Endothelial cell of umbilical vein (primary cell): Measurements from ENCODE around the gene MAP6. TPM values are rescaled to one million over a fixed set of nuclear protein-coding genes. Genes with fewer than 3 reads are reported as not detected.

ENCODE experiments used
- BruUV-seq: library from RNA; stranded (reverse); fragments of 400-500 nt; replicated peaks from 2 replicates; lab custom pipeline; 2021; lab: Mats Ljungman, UMichigan
- CTCF ChIA-PET: fragments of 300-600, 350-600 bp; sonication (Branson Sonifier 250); formaldehyde crosslinking; loops from one replicate; lab custom pipeline; 2021; ENCODE audit warnings: antibody characterized with exemption, inconsistent platforms; lab: Charles Lee
- POLR2A ChIA-PET: fragments of 300-600, 350-600 bp; sonication (Branson Sonifier 250); formaldehyde crosslinking; loops from one replicate; lab custom pipeline; 2021; ENCODE audit warnings: antibody characterized with exemption, inconsistent platforms; lab: Charles Lee
- DNase-seq: peaks from one replicate; pipeline ENCODE4 v3.0.0-alpha.2; 2011; ENCODE audit warnings: low read depth, low spot score
- FAIRE-seq: peaks from 2 replicates; lab custom pipeline; 2011; peaks lifted over from hg19 to GRCh38; lab: Jason Lieb, UNC
- H2AFZ ChIP-seq: 2 replicates; pipeline ENCODE4 v1.6.0; 2012; ENCODE audit warnings: low read depth, low read length, control low read depth, inconsistent platforms
- H3K27ac ChIP-seq: 2 replicates; pipeline ENCODE4 v1.5.1; 2011; ENCODE audit warnings: low read depth, mild to moderate bottlenecking, control low read depth, low read length, moderate library complexity; ENCODE audit not compliant: insufficient read depth
- H3K27me3 ChIP-seq, 2 experiments: 2 replicates each; pipeline versions ENCODE4 v1.6.0 to v1.6.1; 2011; ENCODE audit warnings: low read length in 2 of 2, mixed read lengths in 1 of 2; ENCODE audit not compliant: control insufficient read depth in 2 of 2, insufficient read depth in 2 of 2
- H3K36me3 ChIP-seq, 2 experiments: 2 replicates in 1 of 2; 3 replicates in 1 of 2; pipeline ENCODE4 v1.5.1; 2011; ENCODE audit warnings: low read length in 2 of 2, mild to moderate bottlenecking in 1 of 2, moderate library complexity in 1 of 2; ENCODE audit not compliant: control insufficient read depth in 2 of 2, insufficient read depth in 2 of 2; ENCODE audit errors: extremely low read depth in 1 of 2
- H3K4me1 ChIP-seq: 3 replicates; pipeline ENCODE4 v1.5.1; 2011; ENCODE audit warnings: mild to moderate bottlenecking, low read length; ENCODE audit not compliant: control insufficient read depth, insufficient read depth; ENCODE audit errors: extremely low read depth
- H3K4me2 ChIP-seq: 2 replicates; pipeline ENCODE4 v1.6.1; 2011; ENCODE audit warnings: low read length, control low read depth, mixed read lengths; ENCODE audit not compliant: insufficient read depth
- H3K4me3 ChIP-seq, 3 experiments: fragments of 200-600 bp in 1 of 3; sonication (generic), shearing (Covaris generic) in 1 of 3; replicated peaks in 1 of 3; 2 replicates each; pipeline ENCODE4 v1.5.1; 2011 to 2016; ENCODE audit warnings: control low read depth in 3 of 3, low read length in 3 of 3, mild to moderate bottlenecking in 2 of 3, inconsistent platforms in 1 of 3, low read depth in 1 of 3, moderate library complexity in 1 of 3; ENCODE audit not compliant: insufficient read depth in 1 of 3
- H3K79me2 ChIP-seq: 2 replicates; pipeline ENCODE4 v1.6.0; 2012; ENCODE audit warnings: low read length, inconsistent platforms; ENCODE audit not compliant: control insufficient read depth, insufficient read depth
- H3K9ac ChIP-seq: replicated peaks from 2 replicates; pipeline ENCODE3; 2011; ENCODE audit warnings: low read length, control low read depth; ENCODE audit not compliant: insufficient read depth; ENCODE audit errors: extremely low read depth
- H3K9me1 ChIP-seq: replicated peaks from 3 replicates; pipeline ENCODE4 v1.6.0; 2011; ENCODE audit warnings: mild to moderate bottlenecking, low read length; ENCODE audit not compliant: control insufficient read depth, insufficient read depth; ENCODE audit errors: extremely low read depth
- H3K9me3 ChIP-seq: replicated peaks from 2 replicates; pipeline ENCODE4 v1.5.1; 2012; ENCODE audit warnings: low read length, inconsistent platforms; ENCODE audit not compliant: control insufficient read depth, insufficient read depth
- H4K20me1 ChIP-seq: replicated peaks from 2 replicates; pipeline ENCODE3; 2011; ENCODE audit warnings: mild to moderate bottlenecking, low read length; ENCODE audit not compliant: control insufficient read depth, insufficient read depth; ENCODE audit errors: extremely low read depth
- CTCF ChIP-seq, 2 donors: IDR thresholded peaks; 1 replicate in 1 of 2; 2 replicates in 1 of 2; pipeline ENCODE4 v1.5.1; 2011; ENCODE audit warnings: low read length in 2 of 2, mild to moderate bottlenecking in 2 of 2, moderate library complexity in 2 of 2, control low read depth in 1 of 2, inconsistent platforms in 1 of 2, low read depth in 1 of 2; ENCODE audit not compliant: insufficient read depth in 1 of 2; ENCODE audit errors: extremely low read depth in 1 of 2
- EZH2 ChIP-seq: IDR thresholded peaks from 2 replicates; pipeline ENCODE4 v1.6.1; 2012; ENCODE audit warnings: borderline replicate concordance, low read depth, mild to moderate bottlenecking, moderate library complexity, low read length, inconsistent platforms; ENCODE audit not compliant: severe bottlenecking
- FOS ChIP-seq: IDR thresholded peaks from 2 replicates; pipeline ENCODE4 v1.6.1; 2011; ENCODE audit warnings: mild to moderate bottlenecking, low read length, moderate library complexity, borderline replicate concordance; ENCODE audit not compliant: insufficient read depth
- GATA2 ChIP-seq: IDR thresholded peaks from 2 replicates; pipeline ENCODE4 v1.7.0; 2011; ENCODE audit warnings: low read depth, mild to moderate bottlenecking, moderate library complexity, mixed read lengths, low read length; ENCODE audit not compliant: insufficient read length, insufficient read depth
- JUN ChIP-seq: IDR thresholded peaks from 2 replicates; pipeline ENCODE4 v1.6.1; 2011; ENCODE audit warnings: borderline replicate concordance, low read depth; ENCODE audit not compliant: insufficient read length, insufficient read depth
- MAX ChIP-seq: IDR thresholded peaks from 2 replicates; pipeline ENCODE4 v1.6.1; 2011; ENCODE audit not compliant: insufficient read depth, insufficient read length
- MYC ChIP-seq: IDR thresholded peaks from one replicate; pipeline ENCODE4 v1.6.1; 2011; ENCODE audit warnings: mild to moderate bottlenecking, low read depth, low read length
- POLR2A ChIP-seq: IDR thresholded peaks from 2 replicates; pipeline ENCODE4 v1.6.1; 2012; ENCODE audit warnings: low read depth, mild to moderate bottlenecking, control low read depth, low read length
- POLR2AphosphoS5 ChIP-seq: IDR thresholded peaks from 2 replicates; pipeline ENCODE4 v1.6.1; 2012; ENCODE audit warnings: low read depth, mild to moderate bottlenecking, control low read depth, low read length, moderate library complexity; ENCODE audit not compliant: insufficient read depth
- dilution Hi-C: fragments of 300-500 bp; cut with MboI; formaldehyde crosslinking; loops from one replicate; pipeline ENCODE4 v1.15.0; 2019; ENCODE audit warnings: low sequenced_read_pairs; ENCODE audit not compliant: extremely low pct_ligation_motif_present
- intact Hi-C: fragments of 100-400 bp; cut with micrococcal nuclease; formaldehyde crosslinking; loops from one replicate; pipeline ENCODE4 v1.10.0; 2022
- polyA plus RNA-seq, 4 experiments: library from polyadenylated mRNA; depleted of rRNA in 3 of 4; stranded (reverse) in 3 of 4; unstranded in 1 of 4; fragments of >200 nt; gene quantifications; 2 replicates each; pipeline versions ENCODE4 v1.2.1 to v1.2.3, GENCODE V29; 2011 to 2012; ENCODE audit warnings: missing spikeins in 1 of 4
- total RNA-seq: library from RNA; stranded (reverse); gene quantifications from 2 replicates; pipeline ENCODE4 v1.2.3, GENCODE V29; 2021

MAP6 gene
- total and polyA plus RNA-seq, 2 donors (not counting 3 experiments of a cell fraction or from before 2014, with no cell fraction given): 0.12 TPM; not detected in 1

- Histone ChIP-seq H3K9me3 (no peaks in the 10 kb centered on the region), H3K79me2 (no peaks in the 10 kb centered on the region), H3K36me3 (no peaks in the 10 kb centered on the region), H3K27ac (no peak overlapping the region), H3K9ac (no peak overlapping the region), H2AFZ (no peak overlapping the region), H4K20me1 (no peaks in the 10 kb centered on the region), H3K4me1 (no peaks in the 10 kb centered on the region), H3K9me1 (no peaks in the 10 kb centered on the region), H3K4me3 (no peak overlapping the region), H3K27me3 (peaks cover 7 to 8% of the 10 kb centered on the region in 2 experiments), H3K4me2 (no peak overlapping the region)
- no TSS peak for BruUV-seq
- FAIRE-seq: no peak
- no peak for DNase-seq
- ChIA-PET POLR2A (no interaction called here), CTCF (interaction anchor here (1.4 to 2.0 kb wide), 3 partner anchors 30 to 61 kb away, joined by 4 to 6 read pairs (median 5); no protein-coding TSS in a partner anchor)
- intact Hi-C loops: no loop called here
- dilution Hi-C loops: no loop called here
- TF ChIP-seq MYC: no peak
- TF ChIP-seq CTCF (IDR thresholded peaks at IDR 0.05; ENCODE audit: extremely low read depth in 1 of 2, insufficient read depth in 1 of 2, low read depth in 1 of 2, low read length in 2 of 2): no peak
- TF ChIP-seq POLR2A: no peak
- no peak for TF ChIP-seq FOS
- TF ChIP-seq EZH2: no peak
- TF ChIP-seq JUN: no peak
- TF ChIP-seq POLR2AphosphoS5: no peak
- no peak for TF ChIP-seq MAX
- no peak for TF ChIP-seq GATA2
Observed at GRCh38 chr11:75644946-75645345, 23.9 kb downstream of the MAP6 start.
